Iris pigment epithelial cell (primary cell): ENCODE results near the gene CAMK1D.

Source experiments
- DNase-seq: peaks from one replicate; pipeline ENCODE4 v3.0.0-alpha.2; 2011; ENCODE audit warnings: low read depth

The CAMK1D gene

DNA sequence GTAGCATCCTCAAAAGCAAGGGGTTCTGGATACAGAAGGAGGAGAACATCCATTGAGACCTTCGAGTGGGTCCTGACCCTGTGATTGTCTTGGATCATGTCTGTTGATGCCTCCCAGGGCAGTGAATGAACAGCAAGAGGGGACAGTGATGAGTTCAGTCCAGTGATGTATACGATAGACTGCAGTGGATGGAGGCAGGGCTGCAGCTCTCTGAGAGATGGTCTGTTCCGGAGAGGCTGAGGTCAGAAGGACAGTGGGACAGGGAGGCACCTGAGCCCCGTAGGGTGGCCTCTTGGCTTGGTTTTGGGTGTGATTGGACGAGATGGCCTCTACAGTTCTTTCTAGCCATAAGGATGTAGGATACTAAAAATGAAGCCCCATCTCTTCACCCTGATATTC lies 280.4 kb downstream of the CAMK1D start:
- DNase-seq: no peak

DNA sequence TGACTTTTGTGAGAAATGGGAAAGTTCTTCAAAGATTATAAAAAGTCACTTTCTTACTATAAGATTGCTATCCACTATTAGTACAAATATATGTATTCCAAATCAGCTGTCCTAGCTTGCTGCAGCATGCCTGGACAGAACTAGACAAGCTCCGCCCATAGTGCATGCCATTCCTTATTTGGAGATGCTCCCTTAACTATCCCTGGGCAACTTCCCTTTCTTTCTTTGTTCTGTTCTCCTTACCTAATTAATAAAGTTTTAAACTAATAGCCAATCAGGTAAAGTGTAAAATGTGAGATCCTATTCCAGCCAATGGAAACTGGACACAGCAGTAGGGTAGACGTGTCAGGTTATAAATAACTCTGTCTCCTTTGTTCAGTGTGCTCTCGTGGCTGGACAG lies 281.9 kb downstream of the CAMK1D start:
- DNase-seq: peak; percentile 13

DNA sequence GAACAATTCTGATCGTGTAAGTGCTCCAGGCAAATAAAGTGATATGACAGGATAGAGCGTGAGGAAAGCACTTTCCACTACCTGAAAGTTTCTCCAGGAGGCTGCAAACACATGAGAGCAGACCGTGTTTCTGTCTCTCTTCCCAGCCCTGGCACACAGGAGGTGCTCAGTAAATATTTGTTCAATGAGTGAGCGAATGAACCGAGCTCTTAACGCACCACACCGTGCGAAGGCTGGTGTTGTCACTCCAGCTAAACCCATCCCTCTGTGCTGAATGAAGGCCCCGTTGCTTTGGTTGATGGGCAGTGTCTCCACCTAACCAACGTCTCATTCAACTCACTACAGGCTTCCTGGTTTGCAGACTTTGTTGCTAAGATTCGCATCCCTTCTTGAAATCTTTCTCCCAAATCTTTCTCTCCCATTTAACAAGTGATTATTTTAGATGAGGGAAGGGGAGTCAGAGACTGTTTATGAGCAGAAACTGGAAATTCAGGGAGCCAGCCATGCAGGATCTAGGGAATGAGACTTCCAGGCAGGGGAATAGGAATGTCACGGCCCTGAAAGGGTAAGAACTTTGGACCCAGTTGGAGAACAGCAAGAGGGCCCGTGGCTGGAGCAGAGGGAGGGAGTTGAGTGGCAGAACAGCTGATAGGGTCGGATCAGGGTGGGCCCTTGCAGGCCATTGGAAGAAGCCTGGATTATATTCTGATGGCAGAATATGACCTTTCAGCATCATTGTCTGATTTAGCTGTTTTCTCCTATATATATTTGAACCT lies 282.6 kb downstream of the CAMK1D start:
- no peak for DNase-seq

DNA sequence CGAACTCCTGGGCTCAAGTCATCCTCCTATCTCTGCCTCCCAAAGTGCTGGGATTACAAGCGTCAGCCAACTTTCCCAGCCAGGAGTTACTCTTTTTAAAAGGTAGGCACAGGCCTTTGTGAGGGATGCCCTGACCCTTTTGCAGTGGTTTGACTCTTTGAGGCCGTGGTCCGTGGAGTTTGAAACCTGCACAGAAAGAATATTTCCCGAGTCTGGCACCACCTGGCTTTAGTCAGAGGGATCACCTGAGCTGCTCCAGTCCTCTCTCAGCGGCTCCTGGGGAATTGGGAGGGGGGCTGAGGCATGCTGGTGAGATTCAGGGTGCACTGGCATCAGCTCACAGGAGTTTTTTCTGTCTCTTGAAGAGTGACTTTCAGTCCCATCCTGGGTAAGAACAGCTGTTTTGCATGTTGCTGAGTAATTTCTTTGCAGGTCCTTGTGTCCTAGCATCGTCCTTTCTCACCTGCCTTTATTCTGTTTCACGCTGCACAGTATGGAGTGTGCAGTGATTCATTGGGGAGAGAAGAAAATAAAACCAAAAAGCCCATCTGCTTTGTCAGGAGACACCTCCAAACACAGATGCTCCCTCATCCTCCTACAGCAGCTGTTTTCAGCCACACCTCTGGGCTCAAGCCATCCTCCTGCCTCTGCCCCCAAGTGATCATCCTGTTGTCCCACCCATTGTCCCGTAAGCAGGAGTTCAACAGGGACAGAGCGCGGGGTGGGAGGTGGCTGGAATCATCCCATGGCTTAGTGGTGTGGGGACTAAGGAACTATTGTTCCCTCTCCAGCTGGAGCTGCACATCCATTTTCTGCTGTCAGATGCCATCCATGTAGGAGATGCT lies 284.7 kb downstream of the CAMK1D start:
- DNase-seq: no peak

DNA sequence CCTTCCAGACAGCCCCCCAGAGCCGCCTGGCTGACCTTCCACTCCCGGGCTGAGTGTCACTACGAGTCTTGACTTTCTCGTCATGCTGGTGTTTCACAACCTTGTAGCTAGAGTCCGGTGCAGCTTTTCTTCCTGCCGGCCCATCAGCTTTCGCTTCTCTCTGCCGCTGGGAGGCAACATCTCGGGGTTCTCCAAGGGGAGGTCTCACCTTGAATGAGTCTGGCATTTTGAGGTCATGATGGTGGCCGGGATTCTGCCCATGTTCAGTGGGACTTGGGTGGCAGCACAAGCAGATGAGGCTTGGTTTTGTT lies 285.2 kb downstream of the CAMK1D start:
- no peak for DNase-seq

DNA sequence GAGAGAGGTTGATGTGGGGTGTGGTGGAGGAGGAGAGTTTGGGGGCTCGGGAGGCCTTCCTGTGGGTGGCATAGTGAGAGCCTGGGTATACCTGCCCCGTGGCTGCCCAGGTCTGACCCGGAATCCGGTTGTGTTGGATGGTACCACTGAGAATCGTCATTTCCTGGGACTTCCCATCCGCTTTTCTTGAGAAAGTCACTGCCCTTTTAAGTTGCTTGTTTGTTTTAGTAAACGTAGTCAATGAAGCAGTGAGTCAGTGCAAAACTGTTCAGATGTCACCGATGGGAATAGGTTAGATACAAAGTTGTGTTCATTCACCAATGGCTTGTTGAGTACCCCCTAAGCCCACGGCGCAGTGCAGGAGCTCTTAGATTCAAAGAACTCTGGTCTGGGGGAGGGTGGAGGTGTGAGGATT lies 285.8 kb downstream of the CAMK1D start:
- DNase-seq: peak; percentile 17

DNA sequence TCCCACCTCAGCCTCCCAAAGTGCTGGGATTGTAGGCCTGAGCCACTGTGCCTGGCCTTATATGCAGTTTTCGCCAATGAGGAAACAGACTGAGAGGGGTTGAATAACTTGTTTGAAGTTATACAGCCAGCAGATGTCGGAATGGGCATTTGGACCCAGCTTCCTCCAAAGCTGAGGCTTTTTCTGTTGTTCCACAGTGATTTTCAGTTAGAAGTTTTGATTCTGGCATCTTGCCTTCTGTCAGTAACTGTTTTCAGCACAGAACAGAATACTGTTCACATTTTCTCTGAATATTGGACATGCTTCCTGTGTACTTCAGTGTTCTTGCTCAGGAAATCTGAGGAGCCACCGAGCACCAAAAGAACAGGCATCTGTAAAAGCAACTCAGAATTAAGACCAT lies 287.2 kb downstream of the CAMK1D start:
- DNase-seq: no peak

DNA sequence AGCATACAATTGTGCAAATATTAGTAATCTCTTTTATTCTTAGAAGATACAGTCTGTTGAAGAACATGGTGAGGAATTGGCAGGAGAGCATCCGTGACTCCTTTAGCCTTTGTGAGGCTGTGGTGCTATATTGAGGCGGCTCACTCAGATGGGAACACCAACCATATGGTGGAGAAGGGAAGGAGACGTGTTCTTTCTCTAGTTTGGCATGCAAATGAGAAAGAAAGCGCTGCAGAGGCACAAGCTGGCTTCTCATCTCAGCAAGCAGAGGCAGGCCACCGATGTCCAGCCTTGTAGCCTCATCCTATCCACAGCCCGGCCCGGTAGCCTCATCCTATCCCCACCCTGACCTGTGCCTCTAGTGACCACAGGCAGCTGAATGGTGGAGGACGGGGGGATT lies 288.3 kb downstream of the CAMK1D start:
- DNase-seq: no peak

DNA sequence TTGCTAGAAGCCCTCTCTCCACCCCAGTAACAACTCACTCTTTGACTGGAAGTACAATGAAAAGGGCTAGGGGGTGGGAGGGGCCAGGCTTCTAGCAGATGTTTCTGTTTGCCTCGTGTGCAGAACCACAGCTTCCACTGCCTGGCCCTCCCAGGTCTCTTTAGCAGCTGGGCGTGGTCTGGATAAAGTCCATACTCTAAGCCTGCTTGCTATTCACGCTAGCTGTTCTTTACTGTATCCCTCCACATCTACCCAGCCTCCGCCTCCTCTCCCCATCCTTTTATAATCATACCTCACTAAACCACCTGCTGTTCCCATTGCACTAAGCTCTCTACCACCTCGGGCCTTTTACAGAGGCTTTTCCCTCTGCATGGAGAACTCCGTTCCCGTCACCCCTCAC lies 288.8 kb downstream of the CAMK1D start:
- DNase-seq: peak; percentile 17

DNA sequence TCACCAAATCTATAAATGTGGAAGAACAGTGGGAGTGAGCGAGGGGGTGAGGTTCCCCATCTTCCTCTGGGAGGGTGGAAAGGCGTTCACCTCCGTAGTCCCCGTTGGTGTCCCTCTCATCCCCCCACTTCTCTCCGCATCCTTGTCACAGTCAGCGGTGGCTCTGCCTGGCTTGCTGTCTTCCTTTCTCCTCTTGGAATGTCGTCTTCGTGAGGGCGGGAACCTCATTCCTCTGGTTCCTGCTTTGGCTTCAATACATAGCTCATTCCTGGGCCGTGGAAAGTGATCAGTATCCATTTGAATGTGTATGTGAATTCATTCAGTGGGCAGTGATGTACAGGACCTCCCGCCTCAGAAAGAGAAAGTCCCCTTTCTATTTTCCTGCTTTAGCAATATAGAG lies 289.4 kb downstream of the CAMK1D start:
- DNase-seq: no peak

DNA sequence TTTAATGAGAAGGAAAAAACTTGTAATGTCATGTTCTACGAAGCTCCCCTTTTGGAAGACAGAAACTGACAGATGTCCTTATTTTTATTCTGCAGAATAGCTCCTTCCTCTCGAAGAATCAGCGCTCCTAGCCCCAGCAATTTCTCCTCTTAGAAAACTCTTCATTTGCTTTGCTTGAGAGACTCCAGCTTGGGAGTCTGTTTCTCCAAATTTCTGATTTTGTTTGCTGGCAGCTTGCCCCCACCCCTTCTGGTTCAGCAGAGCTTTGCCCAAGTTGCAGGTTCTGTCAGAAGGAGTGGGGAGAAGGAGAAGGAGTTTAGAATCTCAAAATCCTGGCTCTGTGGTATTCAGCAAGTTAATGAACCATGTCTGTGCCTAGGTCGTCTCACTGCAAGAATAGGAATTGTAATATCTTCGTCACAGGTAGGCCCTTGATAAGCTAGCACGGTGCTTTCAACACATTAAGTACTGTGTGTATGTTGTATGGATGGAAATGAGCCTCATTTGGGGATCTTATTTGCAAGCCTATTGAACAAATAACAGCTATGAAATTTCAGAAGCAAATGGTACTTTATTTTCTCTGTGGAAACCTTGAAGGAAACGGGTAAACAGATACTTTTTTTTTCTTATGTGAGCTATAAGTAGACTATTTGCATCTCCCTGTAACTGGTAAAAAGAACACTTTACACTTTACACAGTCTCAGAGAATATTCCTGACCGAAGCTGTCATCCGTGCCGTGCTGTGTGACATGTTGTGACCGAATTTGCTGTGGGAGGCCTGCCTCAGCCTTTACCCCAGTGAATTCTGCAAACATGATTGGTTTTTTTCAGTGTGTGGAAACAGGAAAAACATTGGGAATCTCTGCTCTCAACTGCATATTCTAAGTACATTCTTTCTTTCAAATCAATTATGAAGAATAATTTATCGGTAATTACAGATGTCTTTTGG lies 290.9 kb downstream of the CAMK1D start:
- DNase-seq: no peak

DNA sequence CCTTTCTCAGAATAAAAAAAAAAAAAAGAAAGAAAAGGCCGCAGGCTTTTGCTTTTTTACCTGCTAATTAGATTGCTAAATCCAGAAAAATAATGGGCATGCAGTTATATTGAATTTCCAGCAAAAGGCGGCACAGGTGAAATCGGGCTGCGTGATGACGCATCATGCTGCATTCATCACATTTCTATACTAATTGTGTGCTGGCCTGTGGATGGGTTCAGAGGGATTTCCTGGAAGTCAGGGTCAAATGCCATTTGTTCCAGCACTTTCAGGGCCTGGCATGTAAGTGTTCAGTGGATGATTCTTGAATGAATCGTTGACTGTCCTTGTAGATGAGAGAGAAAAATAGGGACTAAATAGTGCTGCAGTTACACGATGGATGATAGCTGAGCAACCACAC lies 292.7 kb downstream of the CAMK1D start:
- no peak for DNase-seq

DNA sequence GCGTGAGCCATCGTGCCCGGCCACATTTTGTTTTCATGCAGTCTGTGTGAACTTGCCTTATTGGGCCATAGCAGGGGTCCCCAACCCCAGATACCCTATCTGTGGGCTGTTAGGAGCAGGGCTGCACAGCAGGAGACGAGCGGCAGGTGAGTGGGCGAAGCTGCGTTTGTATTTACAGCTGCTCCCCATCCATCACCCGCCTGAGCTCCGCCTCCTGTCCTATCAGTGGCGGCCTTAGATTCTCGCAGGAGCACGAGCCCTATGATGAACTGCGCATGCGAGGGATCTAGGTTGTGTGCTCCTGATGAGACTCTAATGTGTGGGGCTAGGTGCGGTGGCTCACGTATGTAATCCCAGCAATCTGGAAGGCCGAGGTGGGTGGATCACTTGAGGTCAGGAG lies 293.9 kb downstream of the CAMK1D start:
- DNase-seq: no peak

DNA sequence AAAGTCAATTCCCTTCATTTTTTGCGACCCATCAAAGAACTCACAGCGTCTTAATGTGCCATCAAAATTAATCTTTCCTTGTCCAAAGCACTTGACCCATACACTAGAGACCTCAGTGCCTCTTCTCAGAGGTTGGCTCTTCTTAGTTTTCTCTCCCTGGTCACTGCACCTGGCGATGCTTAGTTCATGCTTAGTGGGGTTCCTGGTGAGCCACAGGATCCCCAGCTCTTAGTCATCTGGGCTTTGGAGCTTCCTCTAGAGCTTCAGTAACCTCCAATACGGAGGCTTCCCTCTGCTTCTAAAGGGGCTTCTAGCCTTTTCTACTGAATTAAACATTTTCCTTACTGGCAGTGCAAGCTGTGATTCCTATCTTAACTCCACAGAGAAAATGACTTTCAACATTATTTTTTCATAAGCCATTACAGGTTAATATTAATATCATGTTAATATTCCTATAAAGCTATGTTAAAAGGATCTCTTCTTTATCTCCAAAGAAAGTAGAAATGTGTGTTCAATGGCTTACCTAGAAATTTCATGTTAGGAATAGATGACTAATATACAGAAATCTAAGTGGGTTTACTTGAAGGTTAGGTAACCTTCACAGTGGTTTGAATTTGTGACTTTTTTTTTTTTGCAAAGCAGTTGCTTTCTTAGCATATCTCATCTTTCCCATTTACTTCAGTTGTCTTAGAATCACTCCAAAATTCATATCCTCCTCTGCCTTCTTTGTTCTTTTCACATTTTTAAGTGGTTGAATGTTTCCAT lies 295.2 kb downstream of the CAMK1D start:
- DNase-seq: peak; percentile 16

DNA sequence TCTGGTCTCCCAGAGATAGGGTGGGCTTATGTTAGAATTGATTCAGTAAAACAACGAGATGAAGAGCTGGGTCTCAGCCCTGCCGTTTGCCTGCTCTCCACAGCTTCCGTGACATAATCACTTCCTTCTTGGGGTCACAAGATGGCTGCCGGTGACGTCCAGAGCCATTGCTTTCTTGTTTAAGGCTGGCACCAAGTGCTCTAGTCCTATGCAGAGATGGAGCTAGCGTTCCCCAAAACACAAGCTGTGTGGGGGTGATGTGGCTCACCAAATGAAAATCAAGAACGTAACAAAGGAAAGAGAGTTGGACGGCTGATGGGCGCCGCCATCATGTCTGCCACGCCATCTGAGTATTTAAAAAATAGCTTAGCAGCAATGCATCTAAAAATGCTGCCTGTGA lies 296.1 kb downstream of the CAMK1D start:
- no peak for DNase-seq

DNA sequence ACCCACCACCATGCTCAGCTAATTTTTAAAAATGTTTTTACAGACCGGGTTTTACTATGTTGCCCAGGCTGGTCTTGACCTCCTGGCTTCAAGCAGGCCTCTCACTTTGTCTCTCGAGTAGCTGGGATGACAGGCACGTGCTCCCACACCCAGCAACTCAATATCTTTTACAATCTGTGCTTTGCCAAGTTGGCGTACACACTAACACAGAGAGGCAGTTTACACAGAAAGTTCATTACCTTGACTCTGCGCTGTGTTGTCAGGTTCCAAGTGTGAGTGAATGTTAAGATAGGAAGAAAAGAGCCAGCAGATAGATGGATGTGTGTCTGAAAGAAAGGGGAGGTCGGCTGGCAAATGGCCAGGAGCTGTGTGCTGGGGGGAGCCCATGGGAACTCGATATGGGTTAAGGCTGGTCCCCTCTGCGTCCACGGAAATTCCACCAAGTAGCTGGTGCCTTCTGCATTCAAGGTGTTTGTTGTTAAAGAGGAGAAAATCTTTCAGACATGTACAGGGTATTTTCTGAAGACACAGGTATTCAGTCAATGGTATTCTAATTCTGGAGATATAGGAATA lies 299.8 kb downstream of the CAMK1D start:
- no peak for DNase-seq

DNA sequence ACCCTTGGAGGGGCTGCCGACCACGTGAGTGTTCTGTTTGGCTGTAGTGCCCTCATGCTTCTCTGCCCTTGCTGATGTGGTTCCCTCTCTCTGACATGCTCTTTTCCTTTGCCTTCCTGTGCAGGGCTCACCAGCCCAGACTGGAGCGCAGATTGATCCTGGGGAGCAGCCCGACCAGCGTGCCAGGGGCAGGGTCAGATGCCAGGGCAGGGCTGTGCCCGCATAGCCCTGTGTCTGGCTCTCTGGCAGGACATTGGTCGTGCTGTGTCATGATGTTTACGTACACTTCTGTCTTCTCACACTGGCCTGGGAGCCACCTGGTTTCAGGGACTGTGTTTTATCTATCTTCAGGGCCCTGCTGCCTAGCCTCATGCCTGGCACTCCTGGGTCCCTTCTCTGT lies 300.8 kb downstream of the CAMK1D start:
- no peak for DNase-seq

DNA sequence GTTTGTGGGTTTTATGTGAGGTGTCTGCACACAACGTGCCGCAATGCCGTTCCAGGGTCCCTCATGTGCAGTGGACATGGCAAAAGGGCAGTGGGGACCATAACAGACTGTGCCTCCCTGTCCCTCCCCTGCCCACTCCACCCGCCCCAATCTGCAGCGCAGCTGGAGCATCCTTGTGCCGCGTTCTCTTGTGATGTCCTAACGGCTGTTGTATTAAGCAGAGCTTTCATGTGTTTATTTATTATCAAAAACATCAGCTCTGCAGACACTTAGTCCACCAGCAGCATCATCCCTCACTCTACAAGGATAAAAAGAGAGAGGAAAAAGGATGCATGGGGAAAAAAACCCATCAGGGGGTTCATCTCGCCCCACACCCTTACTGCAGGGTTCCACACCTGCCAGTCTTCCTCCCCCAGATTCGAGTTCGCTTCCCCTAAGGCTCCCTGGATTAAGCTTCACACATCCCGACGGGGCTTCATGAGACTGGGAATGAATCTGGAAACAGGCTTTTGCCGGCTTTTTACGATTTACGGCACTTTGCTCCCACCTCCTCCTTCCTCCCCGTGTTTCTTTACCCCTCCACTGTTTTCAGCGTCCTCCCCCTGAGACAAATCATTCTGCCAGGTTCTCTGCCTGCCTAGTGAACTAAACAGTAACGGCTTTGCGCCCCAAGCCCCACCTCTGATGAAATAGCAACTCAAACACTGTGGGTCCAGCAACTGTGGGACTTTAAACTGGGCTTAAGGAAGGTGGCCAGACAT lies 301.4 kb downstream of the CAMK1D start:
- DNase-seq: no peak

DNA sequence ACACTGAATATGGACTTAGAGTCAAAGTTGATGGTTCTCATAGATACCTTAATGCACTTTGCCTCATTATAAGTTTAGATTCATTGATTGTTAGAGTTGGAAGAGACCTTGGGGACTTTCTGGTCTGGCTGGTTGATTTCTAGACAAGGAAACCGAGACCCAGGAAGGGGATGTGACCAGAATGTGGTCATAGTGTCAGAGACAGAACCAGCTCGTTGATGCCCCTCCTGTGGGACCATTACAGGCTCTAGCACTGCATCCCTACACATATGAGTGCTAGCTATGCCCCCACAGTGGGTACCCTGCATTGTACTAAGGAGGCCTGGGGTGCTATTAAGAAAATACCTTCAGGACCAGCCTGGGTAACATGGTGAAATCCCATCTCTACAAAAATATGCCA lies 306.6 kb downstream of the CAMK1D start:
- DNase-seq: no peak

DNA sequence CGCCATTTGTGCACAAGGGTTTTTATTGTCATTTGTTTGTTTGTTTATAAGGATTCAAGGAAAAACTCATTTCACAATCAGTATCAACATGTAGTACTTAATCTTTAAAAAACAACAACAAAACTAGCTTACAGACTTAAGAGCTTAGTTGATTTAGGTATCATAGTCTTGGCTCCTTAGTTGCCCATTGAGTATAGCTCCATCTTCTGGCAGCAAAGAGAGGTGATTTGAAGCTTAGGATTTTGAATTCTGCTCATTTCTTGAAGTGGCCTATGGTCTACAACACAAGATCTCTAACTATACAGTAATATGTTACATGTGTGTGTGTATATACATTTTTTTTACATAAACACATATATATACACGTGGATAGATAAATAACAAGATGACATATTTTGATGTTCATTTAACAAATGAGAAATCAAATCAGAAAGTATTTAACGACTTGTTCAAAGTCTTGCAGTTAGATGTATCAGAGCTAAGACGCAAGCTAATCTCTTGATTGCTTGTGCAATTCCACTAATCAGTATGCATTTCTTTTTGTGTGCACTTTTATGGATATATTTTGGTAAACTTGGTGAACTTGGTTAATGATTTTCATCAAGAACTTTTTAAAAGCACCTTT lies 307.3 kb downstream of the CAMK1D start:
- peak; percentile 75 for DNase-seq
